Measurements from ENCODE around the gene TCAP. TPM values are rescaled to one million over a fixed set of nuclear protein-coding genes. Genes with fewer than 3 reads are reported as not detected.
A peak's percentile ranks its signal among the peaks of the same experiment; 100 is the strongest.

Gene TCAP
- total RNA-seq, 1 experiment from 2014 or later = 0.91 TPM

GRCh38 chr17:39641883-39642282 lies 23.3 kb upstream of the TCAP start:
- DNase-seq (ENCODE audit: low read depth) = no peak
- in situ Hi-C loops (cut with HindIII; ENCODE audit: low pct_unique_long_range_greater_than_20kb, low sequenced_read_pairs) = no loop called here

- DNase-seq (ENCODE audit: low read depth) = no peak
- in situ Hi-C loops (cut with HindIII; ENCODE audit: low pct_unique_long_range_greater_than_20kb, low sequenced_read_pairs) = no loop called here
Observed at GRCh38 chr17:39642291-39643074, 22.7 kb upstream of the TCAP start.

DNA sequence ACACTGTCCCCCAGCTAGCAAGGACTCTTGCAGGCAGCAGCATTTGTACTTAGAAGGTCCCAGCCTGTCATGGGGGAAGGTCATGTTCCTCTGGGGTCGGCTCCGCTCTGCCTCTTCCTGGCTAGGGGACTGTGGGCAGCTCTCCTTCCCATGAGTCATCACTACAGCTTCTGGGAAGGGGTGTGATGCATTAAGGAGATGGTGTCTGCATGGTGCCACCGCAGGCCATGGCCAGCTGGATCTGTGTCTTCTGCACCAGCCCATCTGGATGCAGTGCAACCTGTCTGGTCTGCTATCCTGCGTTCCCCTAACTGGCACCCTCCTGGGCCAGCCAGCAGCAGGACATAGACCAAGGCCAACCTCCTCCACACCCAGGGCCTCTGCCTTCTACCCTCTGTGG lies 21.9 kb upstream of the TCAP start:
- peak; percentile 34 for DNase-seq (ENCODE audit: low read depth)
- in situ Hi-C loops (cut with HindIII; ENCODE audit: low pct_unique_long_range_greater_than_20kb, low sequenced_read_pairs) = no loop called here

GRCh38 chr17:39647256-39647655 lies 17.9 kb upstream of the TCAP start:
- DNase-seq (ENCODE audit: low read depth) = no peak
- in situ Hi-C loops (cut with HindIII; ENCODE audit: low pct_unique_long_range_greater_than_20kb, low sequenced_read_pairs) = no loop called here

- in situ Hi-C loops (cut with HindIII; ENCODE audit: low pct_unique_long_range_greater_than_20kb, low sequenced_read_pairs) = no loop called here
- DNase-seq (ENCODE audit: low read depth) = no peak
Observed at GRCh38 chr17:39648616-39649366, 16.4 kb upstream of the TCAP start.

GRCh38 chr17:39650121-39650579 lies 15.0 kb upstream of the TCAP start:
- in situ Hi-C loops (cut with HindIII; ENCODE audit: low pct_unique_long_range_greater_than_20kb, low sequenced_read_pairs) = no loop called here
- DNase-seq (ENCODE audit: low read depth) = peak; percentile 87

DNA sequence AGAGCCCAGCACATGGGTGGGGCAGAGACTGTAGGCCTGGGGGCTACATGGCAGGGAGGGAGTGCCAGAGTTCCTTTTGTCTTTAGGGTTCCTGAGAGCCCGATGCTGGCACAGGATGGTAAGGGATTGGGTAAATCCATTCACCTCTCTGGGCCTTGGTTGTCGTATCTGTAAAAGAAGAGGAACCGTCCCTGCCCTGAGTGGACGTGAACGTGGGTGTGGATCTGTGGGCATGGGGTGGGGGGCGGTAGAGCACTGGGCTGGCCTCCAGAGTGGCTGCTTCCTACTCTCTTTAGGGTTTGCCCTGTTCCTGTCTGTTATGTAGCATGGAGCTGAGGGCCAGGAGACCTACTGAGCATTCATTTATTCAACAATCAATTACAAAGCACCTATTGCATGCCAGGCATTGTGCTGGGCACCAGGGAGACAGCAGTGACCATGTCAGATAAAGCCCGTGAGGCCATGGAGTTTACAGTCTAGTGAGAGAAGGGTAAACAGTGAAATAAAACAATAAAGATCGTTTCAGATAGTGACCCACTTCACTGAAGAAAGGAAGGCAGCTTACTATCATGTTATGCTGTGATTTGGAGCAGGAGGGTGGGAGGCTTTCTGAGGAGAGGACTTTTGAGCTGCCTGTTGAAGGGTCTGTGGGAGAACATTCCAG lies 13.1 kb upstream of the TCAP start:
- no peak for DNase-seq (ENCODE audit: low read depth)
- in situ Hi-C loops (cut with HindIII; ENCODE audit: low pct_unique_long_range_greater_than_20kb, low sequenced_read_pairs) = no loop called here

DNA sequence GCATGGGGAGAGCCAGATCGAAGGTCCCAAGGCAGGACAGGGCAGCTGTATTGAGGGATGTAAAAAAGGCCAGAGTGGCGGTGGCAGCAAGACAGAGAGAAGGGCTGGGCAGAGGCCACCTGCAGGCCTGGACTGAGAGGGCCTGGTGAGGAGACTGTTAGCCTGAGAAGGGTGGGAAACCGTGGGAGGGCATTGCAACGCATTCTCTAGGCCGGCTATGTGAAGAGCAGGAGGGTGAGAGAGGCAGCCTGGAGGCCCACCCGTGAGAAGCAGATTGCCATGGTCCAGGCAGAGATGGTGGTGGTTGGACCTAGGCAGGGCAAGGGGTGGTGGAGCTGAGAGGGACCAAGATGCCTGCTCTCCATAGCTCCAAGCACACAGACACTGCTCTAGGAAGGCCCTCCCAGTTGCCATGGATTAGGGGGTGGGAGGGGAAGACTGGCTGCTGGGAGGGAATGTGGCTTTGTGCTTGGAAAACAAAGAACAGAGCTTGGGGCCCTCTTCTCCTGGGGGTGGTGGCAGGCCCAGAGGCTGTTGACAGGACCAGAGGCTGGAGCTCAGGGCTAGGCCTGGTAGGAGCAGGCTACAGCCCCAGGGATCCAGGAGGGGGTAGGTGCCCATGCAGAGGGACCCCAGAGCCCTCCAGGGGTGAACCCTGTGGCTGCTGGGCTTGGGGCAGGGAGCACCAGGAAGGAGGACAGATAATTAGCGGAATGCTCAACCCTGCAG lies 12.4 kb upstream of the TCAP start:
- in situ Hi-C loops (cut with HindIII; ENCODE audit: low pct_unique_long_range_greater_than_20kb, low sequenced_read_pairs) = no loop called here
- no peak for DNase-seq (ENCODE audit: low read depth)

DNA sequence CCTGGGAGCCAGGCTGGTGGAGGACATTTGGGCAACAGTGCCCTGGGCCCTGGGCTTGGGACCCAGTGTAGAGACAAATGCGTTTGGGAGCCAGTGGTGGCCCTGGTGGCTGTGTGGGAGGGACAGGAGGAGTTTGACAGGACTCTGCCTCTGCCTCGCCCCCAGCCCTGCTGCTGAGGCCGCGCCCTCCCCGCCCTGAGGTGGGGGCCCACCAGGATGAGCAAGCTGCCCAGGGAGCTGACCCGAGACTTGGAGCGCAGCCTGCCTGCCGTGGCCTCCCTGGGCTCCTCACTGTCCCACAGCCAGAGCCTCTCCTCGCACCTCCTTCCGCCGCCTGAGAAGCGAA lies 11.9 kb upstream of the TCAP start:
- no peak for DNase-seq (ENCODE audit: low read depth)
- in situ Hi-C loops (cut with HindIII; ENCODE audit: low pct_unique_long_range_greater_than_20kb, low sequenced_read_pairs) = no loop called here

- in situ Hi-C loops (cut with HindIII; ENCODE audit: low pct_unique_long_range_greater_than_20kb, low sequenced_read_pairs) = no loop called here
- DNase-seq (ENCODE audit: low read depth) = no peak
Observed at GRCh38 chr17:39653662-39654331, 11.4 kb upstream of the TCAP start.

DNA sequence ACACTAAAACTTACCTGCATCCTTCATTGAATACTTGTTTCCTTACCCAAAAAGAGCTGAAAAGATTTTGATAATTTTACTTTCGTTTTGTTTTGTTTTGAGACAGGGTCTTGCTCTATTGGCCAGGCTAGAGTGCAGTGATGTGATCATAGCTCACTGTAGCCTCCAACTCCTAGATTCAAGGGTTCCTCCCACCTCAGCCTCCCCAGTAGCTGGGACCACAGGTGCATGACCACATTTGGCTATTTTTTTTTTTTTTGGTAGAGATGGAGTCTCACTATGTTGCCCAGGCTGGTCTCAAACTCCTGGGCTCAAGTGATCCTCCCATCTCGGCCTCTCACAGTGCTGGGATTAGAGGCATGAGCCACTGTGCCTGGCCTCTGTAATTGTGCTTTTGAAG lies 10.0 kb upstream of the TCAP start:
- DNase-seq (ENCODE audit: low read depth) = no peak
- in situ Hi-C loops (cut with HindIII; ENCODE audit: low pct_unique_long_range_greater_than_20kb, low sequenced_read_pairs) = no loop called here

- in situ Hi-C loops (cut with HindIII; ENCODE audit: low pct_unique_long_range_greater_than_20kb, low sequenced_read_pairs) = no loop called here
- no peak for DNase-seq (ENCODE audit: low read depth)
Observed at GRCh38 chr17:39658346-39658745, 6.8 kb upstream of the TCAP start.

DNA sequence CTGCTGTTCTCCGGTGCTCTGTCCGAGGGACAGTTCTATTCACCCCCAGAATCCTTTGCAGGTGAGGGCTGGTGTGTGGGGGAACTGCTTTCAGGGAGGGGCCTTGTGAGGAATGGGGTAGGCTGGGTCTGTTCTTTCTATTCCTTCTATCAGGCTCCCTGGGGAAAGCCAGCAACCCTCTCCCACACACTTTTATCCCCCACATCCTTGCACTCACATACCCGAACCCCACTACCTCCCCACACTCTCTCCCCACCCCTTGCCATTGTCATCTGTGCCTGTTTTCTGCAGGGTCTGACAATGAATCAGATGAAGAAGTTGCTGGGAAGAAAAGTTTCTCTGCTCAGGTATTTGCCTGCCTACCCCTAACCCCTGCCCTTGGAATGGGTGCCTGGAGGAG lies 6.4 kb upstream of the TCAP start:
- DNase-seq (ENCODE audit: low read depth) = no peak
- in situ Hi-C loops (cut with HindIII; ENCODE audit: low pct_unique_long_range_greater_than_20kb, low sequenced_read_pairs) = no loop called here

- no peak for DNase-seq (ENCODE audit: low read depth)
- in situ Hi-C loops (cut with HindIII; ENCODE audit: low pct_unique_long_range_greater_than_20kb, low sequenced_read_pairs) = no loop called here
Observed at GRCh38 chr17:39659279-39660010, 5.7 kb upstream of the TCAP start.

- in situ Hi-C loops (cut with HindIII; ENCODE audit: low pct_unique_long_range_greater_than_20kb, low sequenced_read_pairs) = no loop called here
- DNase-seq (ENCODE audit: low read depth) = no peak
Observed at GRCh38 chr17:39660011-39660360, 5.2 kb upstream of the TCAP start.

- DNase-seq (ENCODE audit: low read depth) = no peak
- in situ Hi-C loops (cut with HindIII; ENCODE audit: low pct_unique_long_range_greater_than_20kb, low sequenced_read_pairs) = no loop called here
Observed at GRCh38 chr17:39660397-39661385, 4.5 kb upstream of the TCAP start.
